Fibroblast of pulmonary artery (primary cell): ENCODE measurements around the gene PAPSS2.
A peak's percentile ranks its signal among the peaks of the same experiment; 100 is the strongest.

Experiments
- DNase-seq: peaks from one replicate; pipeline ENCODE4 v3.0.0-alpha.2; 2010; ENCODE audit warnings: low read depth
- H3K4me3 ChIP-seq: replicated peaks from 2 replicates; pipeline ENCODE4 v1.5.1; 2011; ENCODE audit warnings: low read depth, mild to moderate bottlenecking, control low read depth, low read length, moderate library complexity
- TF ChIP-seq, protein P1 (sequence below): IDR thresholded peaks from 2 replicates; pipeline ENCODE4 v1.5.1; 2011; ENCODE audit warnings: mild to moderate bottlenecking, control low read depth, low read length, inconsistent platforms; ENCODE audit errors: missing control alignments

PAPSS2 gene

GRCh38 chr10:87669752-87670151, 10.1 kb downstream of the PAPSS2 start:
- TF ChIP-seq, protein P1, sequence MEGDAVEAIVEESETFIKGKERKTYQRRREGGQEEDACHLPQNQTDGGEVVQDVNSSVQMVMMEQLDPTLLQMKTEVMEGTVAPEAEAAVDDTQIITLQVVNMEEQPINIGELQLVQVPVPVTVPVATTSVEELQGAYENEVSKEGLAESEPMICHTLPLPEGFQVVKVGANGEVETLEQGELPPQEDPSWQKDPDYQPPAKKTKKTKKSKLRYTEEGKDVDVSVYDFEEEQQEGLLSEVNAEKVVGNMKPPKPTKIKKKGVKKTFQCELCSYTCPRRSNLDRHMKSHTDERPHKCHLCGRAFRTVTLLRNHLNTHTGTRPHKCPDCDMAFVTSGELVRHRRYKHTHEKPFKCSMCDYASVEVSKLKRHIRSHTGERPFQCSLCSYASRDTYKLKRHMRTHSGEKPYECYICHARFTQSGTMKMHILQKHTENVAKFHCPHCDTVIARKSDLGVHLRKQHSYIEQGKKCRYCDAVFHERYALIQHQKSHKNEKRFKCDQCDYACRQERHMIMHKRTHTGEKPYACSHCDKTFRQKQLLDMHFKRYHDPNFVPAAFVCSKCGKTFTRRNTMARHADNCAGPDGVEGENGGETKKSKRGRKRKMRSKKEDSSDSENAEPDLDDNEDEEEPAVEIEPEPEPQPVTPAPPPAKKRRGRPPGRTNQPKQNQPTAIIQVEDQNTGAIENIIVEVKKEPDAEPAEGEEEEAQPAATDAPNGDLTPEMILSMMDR, result no peak
- H3K4me3 ChIP-seq, result no peak overlapping the region
- no peak for DNase-seq

DNA sequence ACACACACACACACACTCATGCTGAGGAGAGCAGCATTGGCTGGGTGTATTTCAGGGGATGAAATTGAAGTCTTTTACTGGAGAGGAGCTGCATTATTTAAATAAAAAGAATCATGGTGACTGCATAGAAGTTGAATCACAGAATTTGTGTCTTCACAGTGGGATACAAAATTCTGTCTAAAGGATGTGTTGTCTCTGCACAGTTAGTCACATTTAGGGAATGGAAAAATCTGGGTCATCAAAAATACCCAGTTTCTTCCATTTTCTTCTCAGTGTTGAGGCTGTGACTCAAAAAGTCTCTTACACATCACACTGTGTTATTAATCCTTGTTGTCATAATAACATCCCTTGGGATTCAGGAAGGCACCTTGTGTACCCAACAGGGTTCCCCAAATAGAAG, 10.9 kb downstream of the PAPSS2 start:
- no peak for DNase-seq
- TF ChIP-seq, protein P1, result no peak
- no peak overlapping the region for H3K4me3 ChIP-seq

GRCh38 chr10:87671139-87671815, 11.6 kb downstream of the PAPSS2 start:
- TF ChIP-seq, protein P1, result no peak
- no peak for DNase-seq
- H3K4me3 ChIP-seq, result no peak overlapping the region

DNA sequence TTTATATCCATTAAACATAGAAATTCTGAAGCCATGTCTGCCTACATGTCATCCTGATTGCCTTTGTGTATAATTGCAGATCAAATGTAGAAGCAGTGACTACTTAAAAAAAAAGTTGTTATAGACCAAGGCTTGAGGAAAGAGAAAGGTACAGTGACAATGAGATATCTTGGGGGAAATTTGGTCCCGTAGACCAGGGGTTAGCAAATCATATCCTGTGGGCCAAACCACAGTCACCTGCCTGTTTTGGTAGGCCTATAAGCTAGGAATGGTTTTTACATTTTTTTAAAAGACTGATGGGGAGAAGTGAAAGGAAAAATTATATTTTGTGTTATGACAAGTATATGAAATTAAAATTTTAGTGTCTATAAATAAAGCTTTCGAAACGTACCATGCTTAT, 12.9 kb downstream of the PAPSS2 start:
- TF ChIP-seq, protein P1, result no peak
- no peak for DNase-seq
- H3K4me3 ChIP-seq, result no peak overlapping the region

DNA sequence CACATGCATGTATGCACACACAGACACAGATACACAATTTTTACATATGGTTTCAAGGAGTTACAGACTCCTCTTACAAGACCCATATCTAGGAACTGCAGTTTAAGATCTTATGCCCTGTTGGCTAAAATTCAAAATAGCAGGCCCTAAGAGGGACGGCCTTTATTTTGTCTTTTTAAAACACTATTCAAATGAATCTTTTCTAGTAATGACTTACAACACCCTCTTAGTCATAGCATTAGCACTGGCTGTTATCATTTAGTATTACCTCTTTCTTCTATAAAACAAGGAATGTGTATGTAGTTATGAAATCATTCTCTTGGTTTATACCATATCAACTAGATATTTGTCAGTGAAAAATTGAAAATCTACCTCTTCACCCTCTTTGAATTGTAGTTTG, 15.3 kb downstream of the PAPSS2 start:
- TF ChIP-seq, protein P1, result no peak
- no peak overlapping the region for H3K4me3 ChIP-seq
- DNase-seq, result peak; percentile 66

- H3K4me3 ChIP-seq, result peak overlapping the region; percentile 2
- DNase-seq, result peak; percentile 86
- TF ChIP-seq, protein P1, result no peak
Observed at GRCh38 chr10:87675396-87676376, 16.0 kb downstream of the PAPSS2 start.
